Epidermal melanocyte (primary cell): Measurements from ENCODE around the gene EXOC3.

ENCODE experiments used
- DNase-seq: peaks from one replicate; pipeline ENCODE4 v3.0.0; 2011; ENCODE audit warnings: low spot score; ENCODE audit not compliant: insufficient read length

EXOC3 gene

GRCh38 chr5:439181-439580 is 3.8 kb upstream of the EXOC3 start:
- DNase-seq, result no peak

- DNase-seq, result no peak
Observed at GRCh38 chr5:439636-440035, 3.3 kb upstream of the EXOC3 start.

GRCh38 chr5:440401-441201 is 2.4 kb upstream of the EXOC3 start:
- no peak for DNase-seq

- no peak for DNase-seq
Observed at GRCh38 chr5:441996-442334, 1.0 kb upstream of the EXOC3 start.

- no peak for DNase-seq
Observed at GRCh38 chr5:443239-444151, 519 bp downstream of the EXOC3 start.

GRCh38 chr5:444226-444625 is 1.2 kb downstream of the EXOC3 start:
- no peak for DNase-seq

- no peak for DNase-seq
Observed at GRCh38 chr5:445591-445990, 2.6 kb downstream of the EXOC3 start.

GRCh38 chr5:446066-446882 is 3.3 kb downstream of the EXOC3 start:
- no peak for DNase-seq

- peak; percentile 48 for DNase-seq
Observed at GRCh38 chr5:446883-447263, 3.9 kb downstream of the EXOC3 start.

- no peak for DNase-seq
Observed at GRCh38 chr5:447501-447900, 4.5 kb downstream of the EXOC3 start.

- DNase-seq, result no peak
Observed at GRCh38 chr5:448061-448765, 5.2 kb downstream of the EXOC3 start.

- DNase-seq, result no peak
Observed at GRCh38 chr5:448766-449090, 5.8 kb downstream of the EXOC3 start.

GRCh38 chr5:449151-449550 is 6.2 kb downstream of the EXOC3 start:
- no peak for DNase-seq

GRCh38 chr5:451587-452458 is 8.8 kb downstream of the EXOC3 start:
- DNase-seq, result no peak

- DNase-seq, result no peak
Observed at GRCh38 chr5:452978-453710, 10.2 kb downstream of the EXOC3 start.

GRCh38 chr5:453725-454481 is 10.9 kb downstream of the EXOC3 start:
- DNase-seq, result no peak

- DNase-seq, result no peak
Observed at GRCh38 chr5:454936-455335, 12.0 kb downstream of the EXOC3 start.

GRCh38 chr5:455806-456205 is 12.8 kb downstream of the EXOC3 start:
- DNase-seq, result no peak
